Measurements from ENCODE around the gene PLA2G6.
"Not testable (repeated sequence)": the region's sequence is repeated elsewhere in the genome, so short reads cannot be mapped to it uniquely, and the experiment has no call there.

PLA2G6 gene

DNA sequence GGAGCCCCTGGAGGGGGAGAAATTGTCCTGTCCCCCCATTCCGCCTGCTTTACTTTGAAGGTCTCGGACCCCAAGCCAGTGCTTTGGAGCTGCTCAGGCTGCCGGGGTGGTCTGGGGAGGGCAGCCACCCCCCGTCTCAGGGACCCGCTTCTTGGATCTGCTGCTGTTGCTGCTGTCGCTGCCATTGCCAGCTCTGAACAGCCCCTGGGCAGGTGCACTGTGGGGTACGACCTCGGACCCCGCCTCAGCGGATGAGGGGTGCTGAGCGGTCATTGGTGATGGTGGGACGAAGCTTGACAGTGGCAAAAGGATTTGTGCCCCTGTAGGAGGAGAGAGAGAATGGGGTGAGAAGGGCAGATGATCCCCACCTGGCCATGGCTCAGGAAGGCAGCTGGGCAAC is 96.6 kb downstream of the PLA2G6 start:
- FAIRE-seq (no peak), DNase-seq (ENCODE audit: insufficient read length, low spot score) (no peak)
- TF ChIP-seq POLR2A (IDR thresholded peaks at IDR 0.05; ENCODE audit: low read depth, low read length), result no peak

DNA sequence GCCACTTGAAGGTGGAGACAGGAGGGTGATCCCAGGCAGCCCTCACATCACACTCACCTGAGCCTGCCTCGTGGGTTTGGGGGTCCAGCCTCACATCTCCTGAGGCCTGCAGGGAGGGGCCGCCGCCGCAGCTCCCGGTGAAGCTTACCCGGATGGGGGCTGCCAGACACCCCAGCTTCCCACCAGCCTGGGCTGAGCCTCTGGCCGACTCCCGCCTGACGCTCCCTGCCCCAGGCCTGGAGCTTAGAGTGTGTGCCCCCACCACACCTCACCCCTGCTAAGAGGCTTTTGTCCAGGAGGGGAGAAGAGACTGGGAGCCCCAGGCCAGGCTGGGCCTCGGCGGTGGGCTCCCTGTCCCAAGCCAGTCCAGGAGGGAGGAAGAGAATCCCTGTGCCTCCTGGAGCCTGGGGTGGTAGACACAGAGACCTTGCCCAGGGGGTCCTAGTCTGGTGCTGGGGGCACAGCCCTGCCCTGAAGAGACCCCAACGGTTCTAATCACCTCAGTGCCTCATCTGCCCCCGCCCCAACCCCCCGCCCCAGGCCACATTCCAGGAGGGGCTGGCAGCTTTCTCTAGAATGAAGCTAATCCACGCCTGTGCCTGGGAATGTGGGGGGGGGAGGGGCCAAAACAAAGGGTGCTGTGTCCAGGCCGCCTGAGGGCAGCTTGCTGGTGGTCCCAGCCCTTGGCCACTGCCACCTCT is 97.5 kb downstream of the PLA2G6 start, which contains the start of gene SLC16A8:
Gene SLC16A8 (minus strand): TSS at position 254 of the 701 bp plus-strand sequence. CDS start 1,311 bp downstream, outside the sequence.
- no peak for FAIRE-seq
- TF ChIP-seq POLR2A (IDR thresholded peaks at IDR 0.05; ENCODE audit: low read depth, low read length), result no peak

GRCh38 chr22:38082986-38083710 is 98.5 kb downstream of the PLA2G6 start:
- no peak for DNase-seq (ENCODE audit: insufficient read length, low spot score)
- no peak for TF ChIP-seq POLR2A (IDR thresholded peaks at IDR 0.05; ENCODE audit: low read depth, low read length)
- no peak for FAIRE-seq

More for the DNA sequence above, 97.5 kb downstream of the PLA2G6 start, which contains the start of gene SLC16A8:
- no peak for DNase-seq (ENCODE audit: insufficient read length, low spot score)

GRCh38 chr22:38081941-38082828 is 99.4 kb downstream of the PLA2G6 start:
- no peak for FAIRE-seq
- TF ChIP-seq POLR2A (IDR thresholded peaks at IDR 0.05; ENCODE audit: low read depth, low read length), result no peak
- DNase-seq (ENCODE audit: insufficient read length, low spot score), result no peak

- no peak for TF ChIP-seq POLR2A (IDR thresholded peaks at IDR 0.05; ENCODE audit: low read depth, low read length)
- no peak for DNase-seq (ENCODE audit: insufficient read length, low spot score)
- FAIRE-seq, result no peak
Measured at GRCh38 chr22:38081636-38081940, 100.0 kb downstream of the PLA2G6 start.

- DNase-seq (ENCODE audit: insufficient read length, low spot score) (no peak), FAIRE-seq (no peak)
- no peak for TF ChIP-seq POLR2A (IDR thresholded peaks at IDR 0.05; ENCODE audit: low read depth, low read length)
Measured at GRCh38 chr22:38080850-38081635, 100.6 kb downstream of the PLA2G6 start.

DNA sequence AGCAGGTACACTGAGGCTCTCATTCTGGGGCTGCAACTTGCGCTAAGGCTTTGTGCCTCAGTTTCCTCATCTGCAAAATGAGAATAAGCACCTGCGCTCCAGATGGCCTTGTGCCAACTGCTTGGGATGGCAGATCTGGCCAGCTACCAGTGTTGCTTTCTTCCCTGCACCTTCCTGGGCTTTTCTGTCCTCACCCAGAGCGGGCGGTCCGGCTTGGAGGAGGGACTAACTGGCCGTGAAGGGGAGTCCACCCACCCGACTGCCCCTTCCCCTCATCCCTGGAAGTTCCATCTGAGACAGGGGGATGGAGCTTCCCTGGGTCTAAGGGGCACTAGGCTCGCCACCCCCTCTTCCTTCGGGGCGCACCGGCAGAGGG is 101.2 kb downstream of the PLA2G6 start:
- DNase-seq (ENCODE audit: insufficient read length, low spot score), result no peak
- no peak for FAIRE-seq
- TF ChIP-seq POLR2A (IDR thresholded peaks at IDR 0.05; ENCODE audit: low read depth, low read length), result no peak

GRCh38 chr22:38079804-38080203 is 101.8 kb downstream of the PLA2G6 start:
- TF ChIP-seq POLR2A (IDR thresholded peaks at IDR 0.05; ENCODE audit: low read depth, low read length), result no peak
- DNase-seq (ENCODE audit: insufficient read length, low spot score) (no peak), FAIRE-seq (no peak)

GRCh38 chr22:38079208-38079607 is 102.4 kb downstream of the PLA2G6 start:
- not testable (repeated sequence) for DNase-seq (ENCODE audit: insufficient read length, low spot score); FAIRE-seq

DNA sequence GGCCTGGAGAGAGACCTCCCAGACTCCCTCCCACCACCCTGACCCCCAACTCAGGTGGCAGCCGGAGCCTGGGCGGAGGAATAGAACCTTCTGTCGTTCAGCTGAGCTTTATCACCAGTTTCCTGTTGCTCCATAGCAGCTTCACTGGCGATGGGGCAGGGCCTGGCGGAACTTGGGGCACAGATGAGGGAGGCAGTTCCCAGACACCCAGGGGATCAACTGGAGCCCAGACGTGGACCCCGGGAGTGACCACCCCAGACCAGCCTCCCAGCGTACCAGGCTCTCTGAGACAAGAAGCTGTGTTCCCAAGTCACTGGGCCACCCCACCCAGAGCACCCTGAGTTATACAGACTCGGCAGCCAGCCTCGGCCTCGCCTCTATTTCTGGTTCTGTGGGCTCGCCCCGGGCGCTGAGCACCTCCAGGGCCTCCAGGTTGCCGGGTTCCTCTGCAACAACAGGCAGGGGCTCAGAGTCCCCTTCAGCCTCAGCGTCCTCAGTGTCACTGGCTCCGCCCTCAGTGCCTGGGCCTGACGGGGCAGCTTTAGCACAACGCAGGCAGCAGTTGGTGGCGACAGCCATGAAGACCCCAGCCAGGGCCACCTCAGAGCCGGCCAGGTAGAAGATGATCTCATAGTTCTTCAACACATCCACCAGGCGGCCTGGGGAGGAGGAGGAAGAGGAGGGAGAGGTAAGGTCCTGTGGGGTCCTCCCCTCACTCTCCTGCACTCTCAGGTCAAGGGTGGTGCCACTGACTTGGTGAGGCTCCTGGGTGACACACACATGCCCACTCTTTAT is 103.4 kb downstream of the PLA2G6 start:
- no peak for FAIRE-seq
- no peak for DNase-seq (ENCODE audit: insufficient read length, low spot score)
- TF ChIP-seq POLR2A (IDR thresholded peaks at IDR 0.05; ENCODE audit: low read depth, low read length), result no peak

- no peak for FAIRE-seq
- no peak for TF ChIP-seq POLR2A (IDR thresholded peaks at IDR 0.05; ENCODE audit: low read depth, low read length)
- DNase-seq (ENCODE audit: insufficient read length, low spot score), result no peak
Measured at GRCh38 chr22:38077595-38077994, 104.0 kb downstream of the PLA2G6 start.

GRCh38 chr22:38077096-38077495 is 104.5 kb downstream of the PLA2G6 start:
- FAIRE-seq, result no peak
- no peak for TF ChIP-seq POLR2A (IDR thresholded peaks at IDR 0.05; ENCODE audit: low read depth, low read length)
- DNase-seq (ENCODE audit: insufficient read length, low spot score), result no peak

- DNase-seq (ENCODE audit: insufficient read length, low spot score), result no peak
- no peak for FAIRE-seq
- TF ChIP-seq POLR2A (IDR thresholded peaks at IDR 0.05; ENCODE audit: low read depth, low read length), result no peak
Measured at GRCh38 chr22:38075961-38076360, 105.7 kb downstream of the PLA2G6 start.
